HEK293T (cell line): ENCODE results near the gene ZNF469.

Source experiments
- BHLHE40 ChIP-seq: fragments of 450-650 bp; IDR thresholded peaks from 2 replicates; pipeline ENCODE4 v1.6.1; 2016; ENCODE audit warnings: mild to moderate bottlenecking, moderate library complexity, borderline replicate concordance
- CTBP1 ChIP-seq: fragments of 450-650 bp; IDR thresholded peaks from 2 replicates; pipeline ENCODE4 v1.6.1; 2016; ENCODE audit warnings: borderline replicate concordance
- FOXA1 ChIP-seq: fragments of 450-650 bp; IDR thresholded peaks from 2 replicates; pipeline ENCODE4 v1.6.1; 2016; ENCODE audit warnings: mild to moderate bottlenecking
- FOXM1 ChIP-seq: fragments of 450-650 bp; IDR thresholded peaks from 2 replicates; pipeline ENCODE4 v1.6.1; 2017; ENCODE audit warnings: mild to moderate bottlenecking, borderline replicate concordance
- PKNOX1 ChIP-seq: fragments of 450-650 bp; IDR thresholded peaks from 2 replicates; pipeline ENCODE4 v1.6.1; 2016
- TARDBP ChIP-seq: fragments of 450-650 bp; IDR thresholded peaks from 2 replicates; pipeline ENCODE4 v1.6.1; 2016

GRCh38 chr16:88378401-88378800 is 4.4 kb upstream of the ZNF469 start:
- TF ChIP-seq FOXA1: no peak
- TF ChIP-seq BHLHE40: no peak
- no peak for TF ChIP-seq FOXM1
- no peak for TF ChIP-seq TARDBP
- TF ChIP-seq PKNOX1: no peak
- no peak for TF ChIP-seq CTBP1
